Stimulated activated CD4-positive, alpha-beta T cell treated with anti-CD3 and anti-CD28 coated beads, Interleukin-4, amount 100 ng/mL, for 48 hours (primary cell): Measurements from ENCODE around the gene SMU1.

Experiments used
- DNase-seq, 2 donors: peaks; one replicate each; pipeline ENCODE4 v3.0.0-alpha.2; 2020; ENCODE audit warnings: low read depth in 2 of 2

SMU1 gene

GRCh38 chr9:33044677-33045282, 31.7 kb downstream of the SMU1 start:
- DNase-seq: no peak

GRCh38 chr9:33044162-33044673, 32.3 kb downstream of the SMU1 start:
- DNase-seq: peak; percentile 45 to 50

- no peak for DNase-seq
Observed at GRCh38 chr9:33043671-33044070, 32.8 kb downstream of the SMU1 start.

- no peak for DNase-seq
Observed at GRCh38 chr9:33042473-33042872, 34.0 kb downstream of the SMU1 start.

- DNase-seq: no peak
Observed at GRCh38 chr9:33041432-33042188, 34.9 kb downstream of the SMU1 start.

GRCh38 chr9:33040792-33041431, 35.6 kb downstream of the SMU1 start:
- DNase-seq: no peak

GRCh38 chr9:33032865-33033264, 43.6 kb downstream of the SMU1 start:
- no peak for DNase-seq

- DNase-seq: no peak
Observed at GRCh38 chr9:33032292-33032691, 44.2 kb downstream of the SMU1 start.

- DNase-seq: no peak
Observed at GRCh38 chr9:33030285-33030684, 46.2 kb downstream of the SMU1 start.

- no peak for DNase-seq
Observed at GRCh38 chr9:33029231-33029786, 47.2 kb downstream of the SMU1 start.

- peak; percentile 56 to 61 for DNase-seq
Observed at GRCh38 chr9:33025572-33026342, 50.7 kb downstream of the SMU1 start.

- DNase-seq: peak; percentile 91 to 94
Observed at GRCh38 chr9:33024966-33025571, 51.4 kb downstream of the SMU1 start, which contains the start of gene DNAJA1. TSS of gene DNAJA1 (plus strand) at chr9:33025273. CDS start at chr9:33026485, 1,212 bp downstream.

GRCh38 chr9:33024126-33024965, 52.1 kb downstream of the SMU1 start:
- DNase-seq: peak in 1 of 2 donors; percentile 32

- DNase-seq: no peak
Observed at GRCh38 chr9:33023661-33024060, 52.8 kb downstream of the SMU1 start.

GRCh38 chr9:33022755-33023154, 53.7 kb downstream of the SMU1 start:
- no peak for DNase-seq

- DNase-seq: no peak
Observed at GRCh38 chr9:33022303-33022702, 54.2 kb downstream of the SMU1 start.

GRCh38 chr9:33019797-33020196, 56.7 kb downstream of the SMU1 start:
- no peak for DNase-seq

- DNase-seq: no peak
Observed at GRCh38 chr9:33017283-33018041, 59.0 kb downstream of the SMU1 start.

GRCh38 chr9:33014665-33015014, 61.8 kb downstream of the SMU1 start:
- no peak for DNase-seq
